Uterus (tissue), 4 donors: ENCODE data around the gene SENP5. TPM values are rescaled to one million over a fixed set of nuclear protein-coding genes. Genes with fewer than 3 reads are reported as not detected.
"Not testable (repeated sequence)": the region's sequence is repeated elsewhere in the genome, so short reads cannot be mapped to it uniquely, and the experiment has no call there.

Experiments used
- DNase-seq, 2 donors: peaks; one replicate each; pipeline ENCODE4 v3.0.0-alpha.2; 2019 to 2020
- H3K27ac ChIP-seq, 2 donors: fragments of 200-600 bp; sonication (generic); 1 replicate in 1 of 2; 2 replicates in 1 of 2; pipeline ENCODE4 v1.5.1; 2016 to 2018
- H3K27me3 ChIP-seq, 2 donors: fragments of 200-600 bp; sonication (generic); one replicate each; pipeline ENCODE4 v1.5.1; 2018 to 2019; ENCODE audit warnings: control low read depth in 1 of 2
- H3K36me3 ChIP-seq, 2 donors: fragments of 200-600 bp; sonication (generic); one replicate each; pipeline ENCODE4 v1.5.1; 2019; ENCODE audit warnings: control low read depth in 1 of 2
- H3K4me1 ChIP-seq, 2 donors: fragments of 200-600 bp; sonication (generic); one replicate each; pipeline ENCODE4 v1.5.1; 2018 to 2019; ENCODE audit warnings: control low read depth in 1 of 2
- H3K4me3 ChIP-seq, 2 donors: fragments of 200-600 bp; sonication (generic); 1 replicate in 1 of 2; 2 replicates in 1 of 2; pipeline ENCODE4 v1.5.1; 2018 to 2019; ENCODE audit warnings: mild to moderate bottlenecking in 1 of 2
- H3K9me3 ChIP-seq, 2 donors: fragments of 200-600 bp; sonication (generic); one replicate each; pipeline ENCODE4 v1.5.1; 2019; ENCODE audit warnings: control low read depth in 1 of 2
- POLR2A ChIP-seq, 2 donors: fragments of 450-650 bp; IDR thresholded peaks; one replicate each; pipeline ENCODE4 v1.6.1; 2016; ENCODE audit warnings: antibody characterized with exemption in 2 of 2, mild to moderate bottlenecking in 1 of 2, moderate library complexity in 1 of 2
- intact Hi-C: fragments of 100-400 bp; cut with DNase I; formaldehyde crosslinking; loops from one replicate; pipeline ENCODE4 v1.15.1; 2023; ENCODE audit warnings: low total_unique reads
- total RNA-seq, 4 donors: library from RNA; depleted of rRNA in 3 of 4; stranded (reverse); fragments of >200 nt in 3 of 4; gene quantifications; one replicate each; pipeline versions ENCODE4 v1.1.0 to v1.2.4, GENCODE V29; 2014 to 2023
- TF ChIP-seq, protein P1 (sequence below), 4 experiments: fragments of 200-600 bp in 2 of 4; fragments of 450-650 bp in 2 of 4; sonication (generic) in 2 of 4; IDR thresholded peaks; one replicate each; pipeline ENCODE4 v1.5.1; 2016 to 2019; ENCODE audit warnings: antibody characterized with exemption in 4 of 4, mild to moderate bottlenecking in 2 of 4, moderate library complexity in 1 of 4
- donor health status: DM: yes; HTN: yes; CAD: no.

Gene SENP5
- total RNA-seq, 4 donors from 2014 or later = 31.8 to 130 (median 59.6) TPM

DNA sequence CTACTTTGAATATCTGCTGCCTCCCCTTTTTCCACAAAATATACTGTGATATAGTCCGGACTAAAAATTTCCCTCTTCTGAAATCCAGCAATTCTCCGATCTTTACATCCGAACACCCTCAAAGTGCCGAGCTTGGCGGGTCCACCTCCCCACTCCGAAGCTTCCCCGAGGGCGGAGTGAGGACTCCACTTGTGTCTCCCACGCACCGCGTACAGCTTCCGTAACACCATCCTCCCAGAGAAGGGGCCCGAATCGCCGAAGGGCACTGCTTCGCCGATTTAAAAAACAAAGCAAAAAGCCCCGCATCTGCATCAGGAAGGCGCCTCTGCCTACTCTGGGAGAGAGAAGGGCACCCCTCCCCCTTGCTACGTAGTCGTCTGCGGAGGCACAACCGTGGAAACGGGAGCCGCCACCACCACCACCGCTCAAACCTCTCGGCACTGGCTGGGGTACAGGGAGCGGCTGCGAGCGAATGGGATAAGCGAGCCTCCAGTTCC lies 74.1 kb downstream of the SENP5 start:
- Histone ChIP-seq H3K4me3 (peak overlapping the region; percentile 86 to 100), H3K27ac (peak overlapping the region; percentile 74 to 84), H3K9me3 (no peaks in the 10 kb centered on the region), H3K36me3 (no peaks in the 10 kb centered on the region), H3K4me1 (no peaks in the 10 kb centered on the region), H3K27me3 (no peaks in the 10 kb centered on the region)
- TF ChIP-seq POLR2A (IDR thresholded peaks at IDR 0.05) = no peak
- TF ChIP-seq, protein P1, sequence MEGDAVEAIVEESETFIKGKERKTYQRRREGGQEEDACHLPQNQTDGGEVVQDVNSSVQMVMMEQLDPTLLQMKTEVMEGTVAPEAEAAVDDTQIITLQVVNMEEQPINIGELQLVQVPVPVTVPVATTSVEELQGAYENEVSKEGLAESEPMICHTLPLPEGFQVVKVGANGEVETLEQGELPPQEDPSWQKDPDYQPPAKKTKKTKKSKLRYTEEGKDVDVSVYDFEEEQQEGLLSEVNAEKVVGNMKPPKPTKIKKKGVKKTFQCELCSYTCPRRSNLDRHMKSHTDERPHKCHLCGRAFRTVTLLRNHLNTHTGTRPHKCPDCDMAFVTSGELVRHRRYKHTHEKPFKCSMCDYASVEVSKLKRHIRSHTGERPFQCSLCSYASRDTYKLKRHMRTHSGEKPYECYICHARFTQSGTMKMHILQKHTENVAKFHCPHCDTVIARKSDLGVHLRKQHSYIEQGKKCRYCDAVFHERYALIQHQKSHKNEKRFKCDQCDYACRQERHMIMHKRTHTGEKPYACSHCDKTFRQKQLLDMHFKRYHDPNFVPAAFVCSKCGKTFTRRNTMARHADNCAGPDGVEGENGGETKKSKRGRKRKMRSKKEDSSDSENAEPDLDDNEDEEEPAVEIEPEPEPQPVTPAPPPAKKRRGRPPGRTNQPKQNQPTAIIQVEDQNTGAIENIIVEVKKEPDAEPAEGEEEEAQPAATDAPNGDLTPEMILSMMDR (IDR thresholded peaks at IDR 0.05) = no peak
- intact Hi-C loops = no loop called here
- peak in 1 of 2 donors; percentile 34 for DNase-seq

DNA sequence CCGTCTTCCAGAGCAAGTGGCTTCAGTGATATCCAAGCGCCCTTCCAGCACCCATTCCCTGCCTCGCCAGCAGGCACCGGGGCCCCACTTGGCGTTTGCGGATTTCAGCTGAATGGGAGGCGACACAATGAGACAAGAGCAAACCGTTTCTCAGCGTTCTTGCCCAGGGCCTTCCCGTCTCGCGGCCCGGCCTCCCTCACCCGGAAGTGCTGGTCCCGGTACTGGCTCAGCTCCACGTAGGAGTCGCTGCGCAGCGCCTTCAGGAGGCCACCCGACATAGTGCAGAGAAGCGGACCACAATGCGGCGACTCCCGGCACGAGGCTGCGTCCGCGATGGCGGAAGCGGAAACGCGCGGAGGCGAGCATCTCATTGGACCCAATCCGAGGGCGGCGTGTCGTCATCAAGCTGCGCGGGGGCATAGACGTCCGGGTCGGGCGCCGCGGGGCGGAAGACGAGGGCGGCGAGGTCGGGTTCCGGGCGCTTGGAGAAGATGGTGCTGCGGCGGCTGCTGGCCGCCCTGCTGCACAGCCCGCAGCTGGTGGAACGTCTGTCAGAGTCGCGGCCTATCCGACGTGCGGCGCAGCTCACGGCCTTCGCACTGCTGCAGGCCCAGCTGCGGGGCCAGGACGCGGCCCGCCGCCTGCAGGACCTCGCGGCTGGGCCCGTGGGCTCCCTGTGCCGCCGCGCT lies 74.7 kb downstream of the SENP5 start, which contains the start of gene NCBP2:
Gene NCBP2 (minus strand): TSS at position 303 of the 689 bp plus-strand sequence. CDS start 25 bp downstream, at position 278.
- Histone ChIP-seq H3K27ac (peak within 1 kb of the TSS; percentile 74 to 84), H3K27me3 (no peaks in the 10 kb centered on the region), H3K4me3 (peak within 1 kb of the TSS; percentile 86 to 100), H3K4me1 (no peaks in the 10 kb centered on the region), H3K36me3 (no peaks in the 10 kb centered on the region), H3K9me3 (no peaks in the 10 kb centered on the region)
- DNase-seq = peak; percentile 98
- TF ChIP-seq, protein P1 (IDR thresholded peaks at IDR 0.05) = peak; percentile 50 to 65 (median 60)
- peak; percentile 57 to 81 for TF ChIP-seq POLR2A (IDR thresholded peaks at IDR 0.05)
- intact Hi-C loops = no loop called here

DNA sequence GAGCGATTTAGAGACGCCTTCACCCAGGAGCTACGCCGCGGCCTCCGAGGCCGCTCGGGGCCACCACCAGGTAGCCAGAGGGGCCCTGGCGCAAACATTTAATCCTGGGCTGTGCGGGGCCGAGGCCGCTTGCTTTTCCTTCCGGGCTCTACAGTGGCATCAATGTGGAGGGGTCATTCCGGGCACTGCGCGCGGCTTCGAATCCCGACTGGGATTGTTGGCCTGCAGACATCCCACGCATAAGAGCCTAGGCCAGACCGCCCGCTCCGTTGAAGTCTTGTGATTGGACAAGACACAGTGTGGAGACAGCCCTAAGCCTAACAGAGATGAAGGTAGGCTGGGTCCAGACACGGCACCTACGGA lies 75.2 kb downstream of the SENP5 start:
- no peak for DNase-seq
- H3K4me3 ChIP-seq = peak overlapping the region; percentile 86 to 100
- H3K36me3 ChIP-seq = no peaks in the 10 kb centered on the region
- TF ChIP-seq, protein P1 (IDR thresholded peaks at IDR 0.05) = no peak
- TF ChIP-seq POLR2A (IDR thresholded peaks at IDR 0.05) = no peak
- intact Hi-C loops = no loop called here
- H3K4me1 ChIP-seq = no peaks in the 10 kb centered on the region
- no peaks in the 10 kb centered on the region for H3K27me3 ChIP-seq
- H3K9me3 ChIP-seq = no peaks in the 10 kb centered on the region
- H3K27ac ChIP-seq = peak overlapping the region; percentile 55 to 84

DNA sequence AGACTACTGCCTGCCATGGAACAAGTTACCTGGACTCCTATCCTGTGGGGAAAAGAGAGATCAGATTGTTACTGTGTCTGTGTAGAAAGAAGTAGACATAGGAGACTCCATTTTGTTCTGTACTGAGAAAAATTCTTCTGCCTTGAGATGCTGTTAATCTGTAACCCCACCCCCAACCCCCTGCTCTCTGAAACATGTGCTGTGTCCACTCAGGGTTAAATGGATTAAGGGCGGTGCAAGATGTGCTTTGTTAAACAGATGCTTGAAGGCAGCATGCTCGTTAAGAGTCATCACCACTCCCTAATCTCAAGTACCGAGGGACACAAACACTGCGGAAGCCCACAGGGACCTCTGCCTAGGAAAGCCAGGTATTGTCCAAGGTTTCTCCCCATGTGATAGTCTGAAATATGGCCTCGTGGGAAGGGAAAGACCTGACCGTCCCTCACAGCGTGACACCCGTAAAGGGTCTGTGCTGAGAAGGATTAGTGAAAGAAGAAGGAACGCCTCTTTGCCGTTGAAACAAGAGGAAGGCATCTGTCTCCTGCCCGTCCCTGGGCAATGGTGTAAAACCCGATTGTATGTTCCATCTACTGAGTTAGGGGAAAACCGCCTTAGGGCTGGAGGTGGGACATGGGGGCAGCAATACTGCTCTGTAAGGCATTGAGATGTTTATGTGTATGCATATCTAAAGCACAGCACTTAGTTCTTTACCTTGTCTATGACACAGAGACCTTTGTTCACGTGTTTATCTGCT lies 76.5 kb downstream of the SENP5 start:
- H3K4me3 ChIP-seq, H3K27ac ChIP-seq, H3K36me3 ChIP-seq, DNase-seq, H3K4me1 ChIP-seq, H3K27me3 ChIP-seq, H3K9me3 ChIP-seq, intact Hi-C loops: not testable (repeated sequence)

DNA sequence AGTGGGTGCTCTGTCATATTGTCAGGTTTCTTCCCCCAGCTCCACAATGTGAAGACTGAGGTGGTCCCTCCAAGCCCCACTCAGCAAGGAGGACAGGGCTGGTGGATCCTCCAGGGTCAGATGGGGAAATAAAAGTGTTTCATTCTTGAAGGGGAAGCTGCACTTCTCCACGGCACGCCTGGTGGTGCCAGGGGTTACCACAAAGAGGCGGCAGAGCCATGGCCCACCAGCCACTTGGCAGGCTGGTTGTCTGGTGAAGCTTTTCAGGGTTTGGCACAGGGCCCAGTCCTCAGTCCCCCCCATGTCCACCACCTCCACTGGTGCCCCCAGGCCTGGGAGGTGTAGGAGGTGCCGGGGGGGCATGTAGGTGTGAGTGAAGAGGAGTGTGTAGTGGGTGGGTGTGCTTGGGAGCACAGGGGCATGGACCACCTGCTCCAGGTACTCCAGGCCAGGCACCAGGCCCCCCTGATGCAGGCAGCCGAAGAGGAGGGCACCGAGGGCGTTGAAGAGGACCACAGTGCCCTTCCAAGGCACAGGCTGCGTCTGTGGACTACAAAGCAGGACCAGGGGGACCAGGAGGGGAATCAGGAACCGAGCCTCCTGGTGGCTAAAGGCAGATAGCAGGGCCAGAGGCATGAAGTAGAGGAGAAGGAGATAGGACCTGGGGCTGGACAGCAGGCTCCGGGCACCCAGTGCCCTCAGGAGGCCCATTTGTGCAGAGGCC lies 79.6 kb downstream of the SENP5 start:
- Histone ChIP-seq H3K36me3 (no peaks in the 10 kb centered on the region), H3K4me3 (no peak overlapping the region), H3K4me1 (no peaks in the 10 kb centered on the region), H3K27me3 (no peaks in the 10 kb centered on the region), H3K27ac (no peak overlapping the region), H3K9me3 (no peaks in the 10 kb centered on the region)
- no peak for TF ChIP-seq POLR2A (IDR thresholded peaks at IDR 0.05)
- TF ChIP-seq, protein P1 (IDR thresholded peaks at IDR 0.05) = no peak
- no peak for DNase-seq
- intact Hi-C loops = no loop called here
